Renal cortex interstitium (tissue), 11 donors: ENCODE measurements around the gene CORT. TPM values are rescaled to one million over a fixed set of nuclear protein-coding genes. Genes with fewer than 3 reads are reported as not detected.
A peak's percentile ranks its signal among the peaks of the same experiment; 100 is the strongest.
"Not testable (repeated sequence)": the region's sequence is repeated elsewhere in the genome, so short reads cannot be mapped to it uniquely, and the experiment has no call there.

ENCODE experiments used
- DNase-seq, 11 donors: peaks; one replicate each; pipeline ENCODE4 v3.0.0-alpha.2; 2013; ENCODE audit warnings: low read depth in 9 of 11, low spot score in 4 of 11; ENCODE audit errors: extremely low read depth in 1 of 11
- polyA plus RNA-seq, 3 donors: library from polyadenylated mRNA; unstranded; fragments of 120-200 nt; gene quantifications; one replicate each; pipeline ENCODE4 v1.2.1, GENCODE V29; 2013; ENCODE audit not compliant: insufficient read length in 3 of 3

Gene CORT
- polyA plus RNA-seq, 3 donors, result 1.3 to 2.1 (median 1.9) TPM

DNA sequence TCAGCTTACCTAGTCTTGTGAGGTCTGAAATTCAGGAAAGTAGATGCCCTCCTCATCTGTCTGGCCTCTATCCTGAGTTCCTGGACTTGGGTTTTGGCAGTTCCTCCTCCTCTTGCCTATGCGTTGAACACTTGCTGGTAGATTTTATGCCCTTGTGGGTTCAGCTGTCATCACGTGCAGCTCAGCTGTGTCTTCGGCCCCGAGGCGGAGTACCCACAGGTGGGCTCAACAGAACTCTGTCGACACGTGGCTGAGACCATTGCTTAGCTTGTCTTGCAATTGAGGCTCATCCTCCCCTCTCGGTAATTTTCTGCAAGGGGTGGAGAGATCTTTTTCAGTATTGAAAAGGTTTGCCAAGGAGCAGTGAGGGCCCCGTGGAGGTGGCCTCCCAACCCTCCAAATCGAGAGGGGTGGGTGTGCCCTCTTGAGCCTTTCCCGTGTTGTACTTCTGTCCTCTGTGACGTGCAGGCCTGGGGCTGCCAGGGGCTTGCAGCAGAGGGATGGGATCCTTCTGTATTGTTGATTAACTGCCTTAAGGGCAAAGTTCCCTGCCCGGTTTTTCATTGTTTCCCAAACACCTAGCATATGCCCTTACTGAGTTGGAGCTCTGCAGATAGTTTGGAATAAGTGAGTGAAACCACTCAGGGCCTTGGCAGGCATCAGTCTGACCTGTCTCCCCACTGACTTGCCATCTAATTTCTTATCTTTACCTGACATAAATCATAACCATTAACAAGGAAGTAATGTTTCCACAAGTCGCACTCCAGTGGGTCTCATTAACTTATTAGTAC is 16.7 kb upstream of the CORT start:
- peak in 1 of 11 donors; percentile 29 for DNase-seq

DNA sequence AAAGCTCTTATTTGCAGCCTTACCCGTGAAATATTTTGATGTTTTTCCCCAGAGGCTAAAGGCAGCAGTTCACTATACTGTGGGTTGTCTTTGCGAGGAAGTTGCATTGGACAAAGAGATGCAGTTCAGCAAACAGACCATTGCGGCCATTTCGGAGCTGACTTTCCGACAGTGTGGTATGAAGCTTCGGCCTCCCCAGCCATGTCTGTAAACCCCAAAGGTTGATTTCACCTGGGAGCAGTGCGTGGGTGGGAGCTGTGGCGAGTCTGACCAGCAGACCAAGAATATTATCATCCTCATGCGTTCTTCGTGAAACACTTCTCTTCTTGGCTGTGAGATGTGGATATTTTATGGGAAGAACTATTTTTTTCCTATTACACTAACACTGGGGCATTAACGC is 16.0 kb upstream of the CORT start:
- DNase-seq, result no peak

DNA sequence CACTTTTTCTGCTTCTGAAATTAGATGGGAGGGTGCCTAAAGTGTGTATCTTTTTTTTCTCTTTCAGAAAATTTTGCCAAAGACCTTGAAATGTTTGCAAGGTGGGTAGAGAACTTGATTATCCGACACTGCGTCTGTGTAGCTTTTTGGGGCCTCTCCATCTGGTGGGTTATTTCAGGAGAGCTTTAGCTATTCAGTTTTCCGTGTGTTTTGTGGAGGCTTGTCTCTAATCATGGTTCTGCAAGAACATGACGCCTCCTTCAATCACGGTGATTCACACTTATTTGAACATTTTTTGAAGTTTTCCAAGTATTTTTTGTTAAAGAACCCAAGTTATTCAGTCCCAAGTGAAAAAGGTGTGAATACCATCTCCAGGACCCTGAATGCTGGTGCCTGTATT is 15.2 kb upstream of the CORT start:
- DNase-seq, result no peak

DNA sequence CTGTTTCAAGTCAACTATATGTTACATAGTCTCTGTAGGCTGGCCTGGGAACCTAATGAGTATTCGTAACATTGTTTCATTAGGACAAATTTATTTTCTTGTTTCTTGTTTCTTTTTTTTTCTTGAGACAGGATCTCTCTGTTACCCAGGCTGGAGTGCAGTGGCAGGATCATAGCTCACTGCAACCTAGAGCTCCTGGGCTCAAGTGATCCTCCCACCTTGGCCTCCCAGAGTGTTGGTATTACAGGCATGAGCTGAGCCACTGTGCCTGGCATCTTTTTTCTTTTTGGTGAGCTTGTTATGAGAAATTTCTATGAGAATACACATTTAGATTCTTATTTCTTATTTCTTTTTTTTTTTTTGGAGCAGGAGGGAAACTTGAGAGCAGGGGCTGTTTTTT is 12.8 kb upstream of the CORT start:
- DNase-seq, result no peak

DNA sequence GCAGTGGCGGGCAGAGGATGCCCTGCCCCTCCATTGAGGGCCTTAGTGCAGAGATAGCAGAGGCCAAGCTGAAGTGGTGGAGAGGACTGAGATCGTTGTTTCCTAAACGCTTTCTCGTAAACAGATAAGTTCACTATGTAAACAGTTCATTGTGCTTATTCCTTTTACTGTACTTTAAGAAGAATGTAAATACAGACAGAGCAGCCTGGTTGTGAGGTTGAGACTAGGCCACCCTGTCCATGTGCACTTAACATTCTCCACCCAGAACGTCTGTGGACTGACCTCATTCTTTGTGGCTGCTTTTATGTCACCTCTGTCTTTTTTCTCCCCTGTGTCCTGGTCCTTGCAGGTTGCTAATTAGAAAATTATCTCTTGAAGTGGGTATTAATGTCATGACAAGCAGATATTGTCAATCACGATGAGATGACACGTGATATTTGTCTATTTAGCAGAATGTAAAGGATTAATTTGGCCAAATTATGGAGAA is 11.1 kb upstream of the CORT start:
- DNase-seq, result no peak

DNA sequence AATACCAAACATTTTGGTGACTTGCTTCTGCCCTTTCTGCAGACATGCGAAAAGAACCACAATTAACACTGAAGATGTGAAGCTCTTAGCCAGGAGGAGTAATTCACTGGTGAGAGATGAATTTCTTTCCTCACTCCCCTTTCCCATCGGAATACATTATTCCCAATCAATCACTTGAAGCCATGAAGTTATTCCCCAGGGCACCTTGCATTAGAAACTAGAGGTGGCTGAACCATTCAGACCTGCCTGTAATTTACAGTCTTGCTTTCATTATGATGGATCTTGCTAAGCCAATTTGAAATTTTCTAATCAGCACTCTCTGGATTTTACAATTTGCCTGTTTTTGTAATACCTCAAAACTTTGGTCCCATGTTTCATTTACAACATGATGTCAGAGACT is 9.5 kb upstream of the CORT start:
- no peak for DNase-seq

DNA sequence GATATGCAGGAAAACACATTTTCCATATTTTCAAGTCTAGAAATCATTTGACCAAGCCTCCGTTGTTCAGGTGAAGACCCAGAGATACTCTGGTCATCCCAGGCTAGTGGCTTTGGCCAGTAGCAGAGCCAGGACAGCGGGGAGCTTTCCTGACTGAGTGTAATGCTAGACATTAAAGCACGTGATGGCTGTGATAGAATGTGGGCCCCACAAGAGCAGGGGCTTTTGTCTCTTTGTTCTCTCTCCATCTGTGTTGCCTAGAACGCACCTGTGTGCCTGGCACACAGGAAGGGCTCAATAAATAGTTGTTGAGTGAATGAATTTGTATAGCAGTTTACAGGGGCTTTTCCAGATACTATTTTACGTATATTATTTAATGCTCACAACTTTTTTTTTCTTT is 9.0 kb upstream of the CORT start:
- no peak for DNase-seq

DNA sequence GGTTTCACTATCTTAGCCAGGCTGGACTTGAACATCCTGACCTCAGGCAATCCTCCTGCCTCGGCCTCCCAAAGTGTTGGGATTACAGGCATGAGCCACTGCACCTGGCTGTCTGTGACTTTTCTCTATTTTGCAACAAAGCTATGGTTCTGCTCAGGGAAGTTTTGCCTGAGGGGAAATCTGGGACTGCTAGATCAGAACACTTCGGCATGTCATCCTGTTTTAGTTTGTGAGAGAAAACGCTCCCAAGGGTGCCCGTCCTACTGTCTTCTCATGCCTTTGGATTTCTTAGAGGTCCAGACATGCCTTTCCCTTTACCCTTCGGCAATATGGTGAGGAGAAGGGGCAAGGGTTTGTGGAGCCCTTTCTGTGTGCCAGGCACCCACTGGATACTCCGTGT is 5.6 kb upstream of the CORT start:
- no peak for DNase-seq

DNA sequence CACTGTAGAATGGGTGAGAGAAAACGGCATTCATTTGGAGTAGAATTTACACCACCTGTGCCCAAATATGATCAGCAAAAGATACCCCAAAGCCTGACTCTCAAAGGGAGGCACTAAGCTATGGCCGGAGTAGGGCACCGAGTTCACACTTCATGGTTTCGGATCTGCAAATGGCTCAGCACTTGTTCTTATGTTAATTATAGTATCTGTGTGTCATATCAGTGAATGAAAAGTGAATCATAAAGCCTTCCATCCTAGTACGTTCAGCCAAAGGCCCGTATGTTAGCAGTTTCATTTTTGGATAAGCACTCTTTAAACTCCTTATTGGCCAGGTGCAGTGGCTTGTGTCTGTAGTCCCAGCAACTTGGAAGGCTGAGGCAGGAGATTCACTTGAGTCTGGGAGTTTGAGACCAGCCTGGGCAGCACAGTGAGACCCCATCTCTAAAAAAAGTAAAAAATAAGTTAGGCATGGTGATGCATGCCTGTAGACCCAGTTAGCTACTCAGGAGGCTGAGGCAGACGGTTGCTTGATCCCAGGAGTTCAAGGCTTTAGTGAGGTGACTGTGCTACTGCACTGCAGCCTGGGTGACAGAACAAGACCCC is 4.9 kb upstream of the CORT start:
- DNase-seq, result no peak

DNA sequence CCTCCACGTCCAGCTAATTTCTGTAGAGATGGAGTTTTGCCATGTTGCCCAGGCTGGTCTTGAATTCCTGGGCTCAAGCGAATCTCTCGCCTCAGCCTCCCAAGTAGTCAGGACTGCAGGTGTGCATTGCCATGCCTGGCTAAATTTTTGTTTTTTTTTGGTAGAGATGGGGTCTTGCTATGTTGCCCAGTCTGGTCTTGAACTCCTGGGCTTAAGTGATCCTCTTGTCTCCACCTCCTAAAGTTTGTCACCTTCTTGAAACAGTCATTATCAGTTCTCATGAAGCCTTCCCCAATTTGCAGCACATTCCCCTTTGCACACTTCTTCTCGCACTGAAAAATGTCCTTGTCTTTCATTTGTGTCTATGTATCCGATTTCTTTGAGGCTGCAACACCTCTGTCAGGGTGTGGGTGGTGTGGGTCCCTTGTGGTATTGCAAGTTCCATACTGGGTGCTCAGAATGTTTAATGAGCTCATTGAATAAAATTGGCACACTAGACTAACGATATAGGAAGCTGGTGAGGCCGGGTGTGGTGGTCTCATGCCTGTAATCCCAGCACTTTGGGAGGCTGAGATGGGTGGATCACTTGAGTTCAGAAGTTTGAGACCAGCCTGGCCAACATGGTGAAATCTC is 2.9 kb upstream of the CORT start:
- no peak for DNase-seq

DNA sequence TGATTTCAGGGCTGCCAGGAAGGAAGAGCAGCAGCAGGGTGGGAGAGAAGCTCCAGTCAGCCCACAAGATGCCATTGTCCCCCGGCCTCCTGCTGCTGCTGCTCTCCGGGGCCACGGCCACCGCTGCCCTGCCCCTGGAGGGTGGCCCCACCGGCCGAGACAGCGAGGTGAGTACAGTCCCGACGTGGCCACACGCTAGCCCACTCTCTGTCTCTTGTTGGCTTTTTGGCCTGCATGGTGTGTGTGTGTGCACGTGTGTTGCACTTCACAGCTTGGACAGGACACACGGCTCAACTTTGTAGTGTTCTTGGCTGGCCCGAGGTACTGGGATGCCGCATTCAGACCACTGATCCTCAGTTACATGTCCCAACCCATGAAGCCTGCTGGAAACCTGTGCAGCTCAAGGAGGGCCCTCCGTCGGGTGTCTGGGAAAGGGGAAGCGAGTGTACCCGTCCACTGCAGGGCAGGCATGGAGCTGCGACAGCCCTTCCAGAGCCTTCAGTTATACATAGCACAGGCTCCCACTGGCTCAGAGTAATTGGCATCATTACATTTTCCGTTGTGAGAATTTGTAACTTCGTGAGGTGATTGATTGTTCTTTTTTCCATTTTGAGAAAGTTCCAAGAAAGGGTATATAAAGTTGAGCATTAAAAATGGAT is 454 bp downstream of the CORT start:
- DNase-seq, result no peak

DNA sequence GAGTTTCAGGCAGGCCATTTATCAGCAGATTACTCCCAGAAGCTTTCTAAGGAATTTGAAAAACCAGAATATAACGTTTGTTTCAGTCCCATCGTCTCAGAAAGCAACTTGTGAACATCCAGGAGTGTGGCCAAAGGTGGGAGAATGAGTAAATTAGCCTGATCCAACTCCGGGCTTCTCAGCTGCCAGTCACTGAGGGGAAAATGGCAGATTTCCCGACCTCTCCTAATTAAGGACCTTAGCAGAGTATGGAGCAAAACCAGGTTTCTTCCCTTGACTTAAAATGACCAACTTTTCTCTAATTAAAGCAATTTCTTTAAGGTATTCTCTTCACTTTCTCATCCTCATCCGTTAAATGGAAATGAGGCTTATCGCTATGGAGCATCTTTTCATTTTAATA is 1.0 kb downstream of the CORT start:
- DNase-seq, result no peak

DNA sequence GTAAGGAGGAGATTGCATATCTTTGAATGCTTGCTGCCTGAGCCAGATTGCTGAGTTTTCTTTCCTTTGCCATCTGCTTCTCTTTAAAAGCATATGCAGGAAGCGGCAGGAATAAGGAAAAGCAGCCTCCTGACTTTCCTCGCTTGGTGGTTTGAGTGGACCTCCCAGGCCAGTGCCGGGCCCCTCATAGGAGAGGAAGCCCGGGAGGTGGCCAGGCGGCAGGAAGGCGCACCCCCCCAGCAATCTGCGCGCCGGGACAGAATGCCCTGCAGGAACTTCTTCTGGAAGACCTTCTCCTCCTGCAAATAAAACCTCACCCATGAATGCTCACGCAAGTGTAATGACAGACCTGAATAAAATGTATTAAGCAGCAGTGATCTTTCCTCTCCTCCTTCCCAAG is 1.5 kb downstream of the CORT start:
- DNase-seq, result no peak

DNA sequence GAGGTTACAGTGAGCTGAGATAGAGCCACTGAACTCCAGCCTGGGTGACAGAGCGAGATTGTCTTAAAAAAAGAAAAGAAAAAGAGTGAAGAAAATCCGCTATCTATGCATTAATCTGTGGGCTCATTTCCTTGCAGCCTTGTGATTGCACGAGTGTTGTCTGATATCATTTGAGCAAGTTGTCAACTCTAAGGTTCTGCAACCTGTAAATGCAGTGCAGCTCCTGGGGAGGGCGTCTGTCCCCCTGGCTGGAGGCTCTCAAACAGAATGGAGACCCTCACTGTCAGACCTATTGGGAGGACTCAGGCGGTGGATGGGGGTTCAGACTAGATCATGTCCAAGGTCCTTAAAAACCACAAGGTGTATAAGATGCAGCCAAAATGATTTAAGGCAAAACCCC is 6.2 kb downstream of the CORT start:
- DNase-seq, result no peak

DNA sequence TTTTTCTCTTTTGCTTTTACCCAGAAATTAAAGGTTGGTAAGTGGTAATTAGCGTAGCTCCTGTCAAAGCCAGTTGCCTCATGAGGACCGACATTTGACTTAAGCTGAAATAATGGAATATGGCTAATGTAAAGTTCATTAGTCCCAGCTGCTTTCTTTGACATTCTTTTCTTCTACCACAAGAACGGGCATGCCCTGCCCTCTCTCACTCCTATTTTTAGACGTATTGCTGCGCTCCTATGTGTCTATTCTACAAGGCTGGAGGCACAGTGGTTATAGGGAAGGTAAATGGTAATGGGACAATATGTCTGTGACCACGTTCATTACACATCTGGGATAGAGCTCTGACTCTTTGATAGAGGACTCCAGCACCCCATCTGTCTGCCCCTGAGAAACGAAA is 6.8 kb downstream of the CORT start:
- no peak for DNase-seq

DNA sequence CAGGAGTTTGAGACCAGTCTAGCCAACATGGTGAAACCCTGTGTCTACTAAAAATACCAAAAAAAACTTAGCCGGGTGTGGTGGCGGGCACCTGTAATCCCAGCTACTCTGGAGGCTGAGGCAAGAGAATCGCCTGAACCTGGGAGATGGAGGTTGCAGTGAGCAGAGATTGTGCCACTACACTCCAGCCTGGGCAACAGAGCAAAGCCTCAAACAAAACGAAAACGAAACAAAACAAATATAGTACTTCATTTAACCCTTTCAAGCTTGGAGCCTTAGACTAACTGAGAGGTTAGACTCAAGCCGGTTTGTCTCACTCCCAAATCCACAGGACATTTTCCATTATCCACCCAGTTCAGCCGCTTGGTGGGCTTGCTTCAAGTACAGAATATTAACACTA is 7.6 kb downstream of the CORT start:
- not testable (repeated sequence) for DNase-seq

DNA sequence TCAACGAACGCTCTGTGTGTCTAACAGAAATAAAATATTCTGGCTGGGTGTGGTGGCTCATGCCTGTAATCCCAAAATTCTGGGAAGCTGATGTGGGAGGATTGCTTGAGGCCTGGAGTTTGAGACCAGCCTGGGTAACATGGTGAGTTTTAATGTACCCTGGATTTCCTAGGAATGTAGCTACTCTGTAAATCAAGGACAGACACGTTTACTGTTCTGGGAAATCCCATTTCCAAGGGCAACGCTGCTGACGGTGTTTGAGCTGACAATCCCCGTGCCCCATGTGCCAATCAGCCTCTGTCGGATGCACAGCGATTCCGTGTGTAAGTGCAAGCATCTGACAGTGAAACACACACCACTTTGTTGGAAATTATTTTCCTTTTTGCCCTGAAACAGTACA is 8.0 kb downstream of the CORT start:
- no peak for DNase-seq

DNA sequence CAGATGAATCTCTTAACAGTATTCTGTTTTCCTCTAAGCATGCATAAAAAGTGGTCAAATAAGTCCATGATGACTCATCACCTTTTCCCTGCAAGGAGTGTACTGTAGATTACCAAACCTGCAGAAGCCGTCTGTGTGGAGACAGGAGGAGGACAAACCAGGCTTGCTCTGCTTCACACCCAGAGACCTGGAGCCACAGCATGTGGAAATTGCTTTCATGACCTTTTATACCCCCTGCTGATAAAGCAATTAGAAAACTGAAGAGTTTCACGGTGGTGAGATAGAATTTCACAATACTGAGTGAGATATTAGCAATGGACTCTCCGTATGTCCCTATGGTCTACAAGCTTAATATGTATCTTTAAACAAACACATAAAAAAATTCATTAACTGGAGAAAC is 9.4 kb downstream of the CORT start:
- no peak for DNase-seq

DNA sequence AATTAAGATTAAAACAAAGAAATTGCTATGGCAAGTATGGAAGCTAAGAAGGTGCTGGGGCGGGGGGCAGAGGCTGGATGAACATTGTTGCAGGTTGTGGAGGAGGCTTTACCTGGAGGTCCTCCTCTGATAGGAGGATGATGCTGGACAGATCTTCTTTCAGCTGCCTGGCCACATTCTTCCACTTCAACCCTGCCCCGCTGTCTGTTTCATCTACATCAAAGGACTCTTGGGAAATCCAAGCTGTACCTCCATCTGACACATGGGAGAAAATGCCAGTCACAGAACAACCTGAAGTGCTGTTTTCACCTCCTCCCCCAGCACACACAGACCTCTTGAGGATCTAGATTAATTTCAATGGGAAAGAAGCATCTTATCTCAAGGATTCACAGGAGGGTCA is 17.2 kb downstream of the CORT start:
- DNase-seq, result no peak

DNA sequence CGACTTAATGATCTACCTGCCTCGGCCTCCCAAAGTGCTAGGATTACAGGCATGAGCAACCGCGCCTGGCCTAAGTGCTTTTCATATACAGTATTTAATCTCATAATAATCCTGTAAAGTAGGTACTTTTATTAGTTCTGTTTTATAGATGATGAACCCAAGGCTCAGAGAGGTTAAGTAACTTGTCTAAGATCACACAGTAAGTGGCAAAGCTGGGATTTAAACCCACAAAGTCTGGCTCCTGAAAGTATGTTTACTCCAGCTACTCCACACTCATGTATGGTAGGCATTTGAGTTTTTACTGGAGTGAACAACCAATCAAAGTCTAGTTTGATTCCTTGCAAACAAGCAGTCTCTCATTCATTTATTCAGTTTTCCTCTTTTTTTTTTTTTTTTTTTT is 20.2 kb downstream of the CORT start:
- DNase-seq, result no peak
